Neuronal stem cell (in vitro differentiated cells): ENCODE measurements around the gene LCT.
A peak's percentile ranks its signal among the peaks of the same experiment; 100 is the strongest.

Experiments
- DNase-seq: peaks from one replicate; pipeline ENCODE4 v3.0.0-alpha.2; 2013; ENCODE audit warnings: low spot score
- H2AFZ ChIP-seq: one replicate; pipeline ENCODE4 v1.6.1; 2013; ENCODE audit warnings: mild to moderate bottlenecking, low read length, inconsistent platforms
- H2AK5ac ChIP-seq: 2 replicates; pipeline ENCODE4 v1.6.1; 2013; ENCODE audit warnings: low read depth, mild to moderate bottlenecking, inconsistent platforms, low read length, moderate library complexity, mixed read lengths
- H2BK120ac ChIP-seq: 2 replicates; pipeline ENCODE4 v1.6.1; 2013; ENCODE audit warnings: low read depth, mild to moderate bottlenecking, inconsistent platforms, low read length, moderate library complexity, mixed read lengths
- H2BK12ac ChIP-seq: one replicate; pipeline ENCODE4 v1.6.1; 2013; ENCODE audit warnings: low read length, inconsistent platforms
- H2BK15ac ChIP-seq: 2 replicates; pipeline ENCODE4 v1.6.1; 2013; ENCODE audit warnings: mild to moderate bottlenecking, low read length, inconsistent platforms, mixed read lengths
- H2BK5ac ChIP-seq: one replicate; pipeline ENCODE4 v1.6.1; 2013; ENCODE audit warnings: inconsistent platforms, mild to moderate bottlenecking, low read length, moderate library complexity
- H3K14ac ChIP-seq: one replicate; pipeline ENCODE4 v1.6.1; 2013; ENCODE audit warnings: low read length, inconsistent platforms
- H3K18ac ChIP-seq: 2 replicates; pipeline ENCODE4 v1.6.1; 2013; ENCODE audit warnings: low read length, inconsistent platforms
- H3K23ac ChIP-seq: 2 replicates; pipeline ENCODE4 v1.6.1; 2013; ENCODE audit warnings: low read depth, mild to moderate bottlenecking, mixed read lengths, low read length, inconsistent platforms; ENCODE audit not compliant: poor library complexity
- H3K27ac ChIP-seq: replicated peaks from 3 replicates; pipeline ENCODE4 v1.5.1; 2013; ENCODE audit warnings: low read length, inconsistent platforms
- H3K27me3 ChIP-seq, 3 experiments: 2 replicates each; pipeline ENCODE4 v1.6.1; 2013; ENCODE audit warnings: low read length in 3 of 3, mild to moderate bottlenecking in 2 of 3, inconsistent platforms in 1 of 3, low read depth in 1 of 3, mixed read lengths in 1 of 3, moderate library complexity in 1 of 3; ENCODE audit not compliant: control insufficient read depth in 3 of 3, insufficient read depth in 3 of 3
- H3K36me3 ChIP-seq, 2 donors: replicated peaks in 1 of 2; 2 replicates each; pipeline ENCODE4 v1.6.1; 2013; ENCODE audit warnings: low read length in 2 of 2; ENCODE audit not compliant: control insufficient read depth in 2 of 2, insufficient read depth in 2 of 2
- H3K4ac ChIP-seq: 2 replicates; pipeline ENCODE4 v1.6.1; 2013; ENCODE audit warnings: inconsistent platforms, mild to moderate bottlenecking, low read length, moderate library complexity
- H3K4me1 ChIP-seq, 2 donors: 1 replicate in 1 of 2; 2 replicates in 1 of 2; pipeline ENCODE4 v1.6.1; 2013; ENCODE audit warnings: low read length in 2 of 2, low read depth in 1 of 2; ENCODE audit not compliant: control insufficient read depth in 2 of 2, insufficient read depth in 1 of 2
- H3K4me2 ChIP-seq: one replicate; pipeline ENCODE4 v1.6.1; 2013; ENCODE audit warnings: mild to moderate bottlenecking, low read length, inconsistent platforms; ENCODE audit not compliant: insufficient read depth, poor library complexity, severe bottlenecking
- H3K4me3 ChIP-seq, 2 donors: 2 replicates each; pipeline ENCODE4 v1.5.1; 2013; ENCODE audit warnings: low read length in 2 of 2, mild to moderate bottlenecking in 2 of 2, inconsistent platforms in 1 of 2, moderate library complexity in 1 of 2
- H3K79me1 ChIP-seq: one replicate; pipeline ENCODE4 v1.6.1; 2013; ENCODE audit warnings: low read depth, mild to moderate bottlenecking, inconsistent platforms, low read length, moderate library complexity
- H3K9ac ChIP-seq: one replicate; pipeline ENCODE4 v1.6.1; 2013; ENCODE audit warnings: mild to moderate bottlenecking, low read depth, low read length, inconsistent platforms; ENCODE audit not compliant: poor library complexity
- H3K9me3 ChIP-seq, 2 donors: replicated peaks in 1 of 2; 2 replicates each; pipeline versions ENCODE3 to v1.6.1; 2013; ENCODE audit warnings: low read length in 2 of 2, mild to moderate bottlenecking in 2 of 2, inconsistent platforms in 1 of 2, low read depth in 1 of 2, mixed read lengths in 1 of 2, moderate library complexity in 1 of 2; ENCODE audit not compliant: control insufficient read depth in 2 of 2, insufficient read depth in 1 of 2
- H4K8ac ChIP-seq: one replicate; pipeline ENCODE4 v1.6.1; 2013; ENCODE audit warnings: low read depth, mild to moderate bottlenecking, inconsistent platforms, low read length, moderate library complexity
- H4K91ac ChIP-seq: one replicate; pipeline ENCODE4 v1.6.1; 2013; ENCODE audit warnings: low read length, low read depth, mild to moderate bottlenecking, inconsistent platforms; ENCODE audit not compliant: poor library complexity
- WGBS, 2 donors: extraction: QIAGEN DNeasy Blood & Tissue Kit; methylation state at CpG; one replicate each; pipeline ENCODE4 v1.1.7; 2013; ENCODE audit warnings: missing lambda C conversion rate in 2 of 2, mixed read lengths in 1 of 2; ENCODE audit not compliant: insufficient read length in 2 of 2, insufficient replicate concordance in 1 of 2; ENCODE audit errors: extremely low coverage in 2 of 2; 5-methylcytosine and 5-hydroxymethylcytosine counted together

The LCT gene

DNA sequence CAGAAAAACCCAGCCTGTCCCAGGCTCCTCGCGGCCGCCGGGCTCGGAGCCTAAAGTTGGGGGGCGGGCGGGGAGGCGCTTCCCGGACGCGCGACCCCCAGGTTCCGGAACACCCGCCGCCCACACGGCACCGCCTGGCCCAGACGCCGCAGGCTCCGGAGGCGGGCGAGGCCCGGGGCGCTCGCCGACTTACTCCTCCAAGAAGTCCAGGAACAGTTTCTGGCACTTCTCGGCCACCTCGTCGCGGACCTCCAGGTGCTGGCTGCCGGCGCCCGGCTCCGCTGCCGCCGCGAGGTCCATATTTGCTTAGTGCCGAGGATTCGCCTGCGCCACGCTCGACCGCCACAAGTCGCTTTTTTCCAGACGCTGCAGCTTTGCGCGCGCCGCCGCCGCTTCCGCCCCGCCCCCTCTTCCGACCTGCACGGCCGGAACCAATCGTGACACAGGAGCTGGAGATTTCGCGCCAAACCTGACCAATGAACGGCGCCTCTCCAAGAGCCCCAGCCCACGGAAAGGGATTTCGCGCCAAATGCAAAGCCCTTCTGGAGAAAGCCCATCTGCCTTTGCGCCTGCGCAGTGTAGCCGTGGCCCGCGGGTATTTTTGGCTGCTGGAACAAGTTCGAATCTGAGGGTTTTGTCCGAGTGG is 39.2 kb upstream of the LCT start, which contains the start of gene MCM6:
MCM6 (minus strand) TSS at position 378 of the 646 bp plus-strand sequence; CDS start at position 300, 78 bp downstream.
- Histone ChIP-seq H3K4me1 (peaks cover 2 to 8% of the 10 kb centered on the region in 2 donors), H3K4me2 (peak within 1 kb of the TSS; percentile 82), H3K4me3 (peak within 1 kb of the TSS; percentile 77 to 95), H2BK120ac (peak within 1 kb of the TSS; percentile 98), H3K36me3 (peaks cover 1 to 38% of the 10 kb centered on the region in 2 donors), H4K8ac (no peak within 1 kb of the TSS), H3K27ac (peak within 1 kb of the TSS; percentile 63), H3K4ac (peak within 1 kb of the TSS; percentile 54), H3K18ac (peak within 1 kb of the TSS; percentile 97), H3K23ac (peak within 1 kb of the TSS; percentile 75), H2AK5ac (peak within 1 kb of the TSS; percentile 76), H3K79me1 (peaks cover 5% of the 10 kb centered on the region), H3K27me3 (no peaks in the 10 kb centered on the region), H2BK5ac (no peak within 1 kb of the TSS), H3K9me3 (no peaks in the 10 kb centered on the region), H2BK12ac (no peak within 1 kb of the TSS), H2AFZ (peak within 1 kb of the TSS; percentile 94), H4K91ac (no peak within 1 kb of the TSS), H3K14ac (peak within 1 kb of the TSS; percentile 86), H3K9ac (peak within 1 kb of the TSS; percentile 93), H2BK15ac (no peak within 1 kb of the TSS)
- DNase-seq: peak; percentile 97
- WGBS, 2 donors: no CpG with 5 or more reads among the region's 71 CpGs

DNA sequence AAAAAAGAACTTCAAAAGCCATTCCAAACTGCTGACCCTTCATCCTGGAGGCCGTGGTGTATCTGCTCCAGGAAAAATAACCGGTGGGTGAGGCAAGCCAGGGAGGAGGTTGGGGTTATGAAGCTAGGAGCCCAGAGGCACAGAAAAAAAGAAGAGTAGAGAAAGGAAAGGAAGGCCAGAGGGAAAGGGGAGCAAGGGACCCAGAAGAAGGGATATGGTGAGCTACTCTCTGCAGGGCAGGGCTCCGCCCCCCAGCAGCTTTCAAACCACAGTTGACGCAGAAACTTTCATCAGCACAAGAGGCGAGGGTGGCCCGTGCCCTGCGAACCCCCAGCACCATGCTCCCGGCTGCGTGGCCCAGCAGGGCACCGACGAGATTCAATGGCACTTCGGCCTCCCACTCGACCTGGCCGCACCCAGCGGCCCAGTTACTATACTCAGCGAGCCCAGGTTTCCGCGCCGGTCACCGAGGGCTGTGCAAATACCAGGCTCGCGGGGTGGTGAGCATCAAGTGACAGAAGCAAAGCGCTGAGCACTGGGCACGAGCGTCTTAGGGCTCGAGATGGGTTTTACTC is 38.6 kb upstream of the LCT start:
- H2BK120ac ChIP-seq: peak overlapping the region; percentile 98
- no peak overlapping the region for H2BK5ac ChIP-seq
- H3K4me3 ChIP-seq: peak overlapping the region; percentile 77 to 95
- no peak overlapping the region for H3K14ac ChIP-seq
- H3K4ac ChIP-seq: peak overlapping the region; percentile 54
- peak overlapping the region; percentile 97 for H3K18ac ChIP-seq
- peak overlapping the region; percentile 94 for H2AFZ ChIP-seq
- DNase-seq: peak; percentile 57
- no peak overlapping the region for H4K8ac ChIP-seq
- H3K36me3 ChIP-seq: peaks cover 6 to 44% of the 10 kb centered on the region in 2 donors
- H2BK12ac ChIP-seq: no peak overlapping the region
- no peak overlapping the region for H2BK15ac ChIP-seq
- WGBS, 2 donors: no CpG with 5 or more reads among the region's 26 CpGs
- H3K9me3 ChIP-seq: no peaks in the 10 kb centered on the region
- H3K9ac ChIP-seq: peak overlapping the region; percentile 93
- H4K91ac ChIP-seq: no peak overlapping the region
- peak overlapping the region; percentile 76 for H2AK5ac ChIP-seq
- H3K23ac ChIP-seq: peak overlapping the region; percentile 75
- peaks cover 5% of the 10 kb centered on the region for H3K79me1 ChIP-seq
- H3K27ac ChIP-seq: peak overlapping the region; percentile 63
- peak overlapping the region; percentile 82 for H3K4me2 ChIP-seq
- no peaks in the 10 kb centered on the region for H3K27me3 ChIP-seq
- peaks cover 2 to 8% of the 10 kb centered on the region in 2 donors for H3K4me1 ChIP-seq

- H2BK12ac ChIP-seq: no peak overlapping the region
- peak overlapping the region; percentile 50 for H3K9ac ChIP-seq
- no peak overlapping the region for H4K8ac ChIP-seq
- peak overlapping the region; percentile 35 for H3K4me2 ChIP-seq
- no peak overlapping the region for H3K18ac ChIP-seq
- no peak overlapping the region for H2BK5ac ChIP-seq
- H2AFZ ChIP-seq: no peak overlapping the region
- H4K91ac ChIP-seq: no peak overlapping the region
- no CpG with 5 or more reads among the region's 19 CpGs for WGBS, 2 donors
- no peak overlapping the region for H3K4ac ChIP-seq
- no peaks in the 10 kb centered on the region for H3K9me3 ChIP-seq
- no peak overlapping the region for H2BK120ac ChIP-seq
- H3K23ac ChIP-seq: no peak overlapping the region
- H3K79me1 ChIP-seq: peaks cover 5% of the 10 kb centered on the region
- no peak overlapping the region for H2AK5ac ChIP-seq
- no peaks in the 10 kb centered on the region for H3K27me3 ChIP-seq
- H3K4me1 ChIP-seq: peaks cover 2 to 8% of the 10 kb centered on the region in 2 donors
- H3K4me3 ChIP-seq: peak overlapping the region; percentile 67 to 77
- no peak overlapping the region for H2BK15ac ChIP-seq
- H3K14ac ChIP-seq: no peak overlapping the region
- DNase-seq: no peak
- peaks cover 11 to 52% of the 10 kb centered on the region in 2 donors for H3K36me3 ChIP-seq
- H3K27ac ChIP-seq: no peak overlapping the region
Measured at GRCh38 chr2:135874777-135875365, 37.9 kb upstream of the LCT start.

- H3K4me1 ChIP-seq: peaks cover 2 to 8% of the 10 kb centered on the region in 2 donors
Measured at GRCh38 chr2:135870571-135870970, 33.6 kb upstream of the LCT start.

More at GRCh38 chr2:135870571-135870970, 33.6 kb upstream of the LCT start:
- Histone ChIP-seq H3K4me2 (no peak overlapping the region), H3K27ac (no peak overlapping the region), H3K9ac (no peak overlapping the region), H4K8ac (no peak overlapping the region), H4K91ac (no peak overlapping the region), H2AFZ (no peak overlapping the region), H3K36me3 (peaks cover 27 to 95% of the 10 kb centered on the region in 2 donors), H2AK5ac (no peak overlapping the region), H3K4me3 (no peak overlapping the region), H2BK120ac (no peak overlapping the region), H3K9me3 (no peaks in the 10 kb centered on the region), H3K18ac (no peak overlapping the region), H2BK12ac (no peak overlapping the region), H3K14ac (no peak overlapping the region), H3K27me3 (no peaks in the 10 kb centered on the region), H2BK5ac (no peak overlapping the region), H3K79me1 (peaks cover under 1% of the 10 kb centered on the region), H3K23ac (no peak overlapping the region), H2BK15ac (no peak overlapping the region), H3K4ac (no peak overlapping the region)
- DNase-seq: no peak
- no CpG with 5 or more reads among the region's 1 CpG for WGBS, 2 donors
